GM12891 (cell line): ENCODE results near the gene PRR3.
"Not testable (repeated sequence)": the region's sequence is repeated elsewhere in the genome, so short reads cannot be mapped to it uniquely, and the experiment has no call there.

Experiments
- PAX5 ChIP-seq: IDR thresholded peaks from 2 replicates; pipeline ENCODE4 v1.6.1; 2011; ENCODE audit warnings: low read length, moderate library complexity, mild to moderate bottlenecking; ENCODE audit not compliant: insufficient read depth, severe bottlenecking
- POLR2A ChIP-seq: IDR thresholded peaks from 2 replicates; pipeline ENCODE4 v1.6.1; 2011; ENCODE audit warnings: low read depth, low read length, control low read depth
- POLR2AphosphoS5 ChIP-seq: IDR thresholded peaks from 2 replicates; pipeline ENCODE4 v1.6.1; 2011; ENCODE audit warnings: low read depth, low read length, control low read depth
- POU2F2 ChIP-seq: IDR thresholded peaks from 2 replicates; pipeline ENCODE4 v1.6.1; 2011; ENCODE audit warnings: low read depth, mild to moderate bottlenecking, control low read depth, low read length, moderate library complexity
- SPI1 ChIP-seq: IDR thresholded peaks from 2 replicates; pipeline ENCODE4 v1.6.1; 2011; ENCODE audit warnings: low read depth, low read length, control low read depth
- TAF1 ChIP-seq: IDR thresholded peaks from 2 replicates; pipeline ENCODE4 v1.6.1; 2011; ENCODE audit warnings: low read depth, low read length, control low read depth

- TF ChIP-seq TAF1, POLR2A, POLR2AphosphoS5, SPI1, POU2F2, PAX5: not testable (repeated sequence)
Observed at GRCh38 chr6:30516754-30517076, 40.4 kb upstream of the PRR3 start.
